Nephron progenitor cell (in vitro differentiated cells): Measurements from ENCODE around the gene LSS.

ENCODE experiments used
- DNase-seq: peaks from one replicate; pipeline ENCODE4 v3.0.0; 2021
- H3K27ac Mint-ChIP-seq: 2 replicates; pipeline ENCODE4 v1.8.0; 2021; ENCODE audit warnings: mild to moderate bottlenecking, moderate library complexity, mixed read lengths
- H3K27me3 Mint-ChIP-seq: 2 replicates; pipeline ENCODE4 v1.8.0; 2021; ENCODE audit warnings: mild to moderate bottlenecking, low read depth, mixed read lengths; ENCODE audit not compliant: poor library complexity
- H3K36me3 Mint-ChIP-seq: 2 replicates; pipeline ENCODE4 v1.8.0; 2021; ENCODE audit warnings: low read depth, mixed read lengths
- H3K4me1 Mint-ChIP-seq: 2 replicates; pipeline ENCODE4 v1.8.0; 2021; ENCODE audit warnings: mixed read lengths
- H3K4me3 Mint-ChIP-seq: 2 replicates; pipeline ENCODE4 v1.8.0; 2021; ENCODE audit warnings: mild to moderate bottlenecking, moderate library complexity, mixed read lengths
- H3K9me3 Mint-ChIP-seq: 2 replicates; pipeline ENCODE4 v1.8.0; 2021; ENCODE audit warnings: mild to moderate bottlenecking, moderate library complexity, mixed read lengths
- CTCF ChIP-seq: fragments of 200-600 bp; sonication (generic); IDR thresholded peaks from 2 replicates; pipeline ENCODE4 v1.5.0; 2021; ENCODE audit warnings: antibody characterized with exemption

LSS gene

GRCh38 chr21:46160657-46160906 is 68.0 kb downstream of the LSS start:
- H3K27ac Mint-ChIP-seq, result no peak overlapping the region
- TF ChIP-seq CTCF, result no peak
- H3K27me3 Mint-ChIP-seq, result no peaks in the 10 kb centered on the region
- H3K36me3 Mint-ChIP-seq, result peaks cover 39% of the 10 kb centered on the region
- H3K4me1 Mint-ChIP-seq, result peaks cover 18% of the 10 kb centered on the region
- no peak overlapping the region for H3K4me3 Mint-ChIP-seq
- peaks cover 14% of the 10 kb centered on the region for H3K9me3 Mint-ChIP-seq
- no peak for DNase-seq

GRCh38 chr21:46159841-46160656 is 68.5 kb downstream of the LSS start:
- Mint-ChIP-seq H3K27me3 (no peaks in the 10 kb centered on the region), H3K36me3 (peaks cover 33% of the 10 kb centered on the region), H3K4me1 (peaks cover 23% of the 10 kb centered on the region), H3K4me3 (no peak overlapping the region), H3K27ac (no peak overlapping the region), H3K9me3 (peaks cover 14% of the 10 kb centered on the region)
- no peak for DNase-seq
- no peak for TF ChIP-seq CTCF

GRCh38 chr21:46159390-46159789 is 69.2 kb downstream of the LSS start:
- H3K27me3 Mint-ChIP-seq, result no peaks in the 10 kb centered on the region
- DNase-seq, result no peak
- no peak overlapping the region for H3K4me3 Mint-ChIP-seq
- H3K9me3 Mint-ChIP-seq, result peaks cover 14% of the 10 kb centered on the region
- H3K36me3 Mint-ChIP-seq, result peaks cover 27% of the 10 kb centered on the region
- H3K27ac Mint-ChIP-seq, result peak overlapping the region; percentile 83
- TF ChIP-seq CTCF, result no peak
- peaks cover 21% of the 10 kb centered on the region for H3K4me1 Mint-ChIP-seq

- H3K9me3 Mint-ChIP-seq, result peaks cover 14% of the 10 kb centered on the region
- peaks cover 21% of the 10 kb centered on the region for H3K4me1 Mint-ChIP-seq
- TF ChIP-seq CTCF, result no peak
Observed at GRCh38 chr21:46158666-46159300, 69.8 kb downstream of the LSS start.

GRCh38 chr21:46157987-46158451 is 70.6 kb downstream of the LSS start:
- H3K27me3 Mint-ChIP-seq, result no peaks in the 10 kb centered on the region
- H3K9me3 Mint-ChIP-seq, result peaks cover 8% of the 10 kb centered on the region
- peaks cover 13% of the 10 kb centered on the region for H3K36me3 Mint-ChIP-seq
- no peak overlapping the region for H3K27ac Mint-ChIP-seq
- no peak for TF ChIP-seq CTCF
- H3K4me1 Mint-ChIP-seq, result peaks cover 21% of the 10 kb centered on the region
- DNase-seq, result no peak
- H3K4me3 Mint-ChIP-seq, result no peak overlapping the region

More at GRCh38 chr21:46158666-46159300, 69.8 kb downstream of the LSS start:
- no peak for DNase-seq
- Mint-ChIP-seq H3K27me3 (no peaks in the 10 kb centered on the region), H3K27ac (no peak overlapping the region), H3K4me3 (no peak overlapping the region), H3K36me3 (peaks cover 21% of the 10 kb centered on the region)
